Keratinocyte (primary cell): ENCODE results near the gene NR1I2. TPM values are rescaled to one million over a fixed set of nuclear protein-coding genes. Genes with fewer than 3 reads are reported as not detected.

Source experiments
- DNase-seq: peaks from one replicate; pipeline ENCODE4 v3.0.0-alpha.2; 2011; ENCODE audit warnings: low read depth, missing footprints, low spot score
- FAIRE-seq: peaks from 2 replicates; lab custom pipeline; 2011; peaks lifted over from hg19 to GRCh38; lab: Jason Lieb, UNC
- H2AFZ ChIP-seq: 2 replicates; pipeline ENCODE4 v1.6.0; 2012; ENCODE audit warnings: low read length, control low read depth, inconsistent platforms; ENCODE audit not compliant: control insufficient read depth
- H3K27ac ChIP-seq: 2 replicates; pipeline ENCODE4 v1.5.1; 2011; ENCODE audit warnings: low read length; ENCODE audit not compliant: control insufficient read depth, insufficient read depth
- H3K27me3 ChIP-seq: 3 replicates; pipeline ENCODE4 v1.6.0; 2011; ENCODE audit warnings: low read length; ENCODE audit not compliant: control insufficient read depth, insufficient read depth; ENCODE audit errors: extremely low read depth
- H3K36me3 ChIP-seq, 2 experiments: 2 replicates in 1 of 2; 3 replicates in 1 of 2; pipeline ENCODE4 v1.5.1; 2011; ENCODE audit warnings: low read length in 2 of 2, mild to moderate bottlenecking in 1 of 2; ENCODE audit not compliant: control insufficient read depth in 2 of 2, insufficient read depth in 2 of 2; ENCODE audit errors: extremely low read depth in 1 of 2
- H3K4me1 ChIP-seq: 3 replicates; pipeline ENCODE4 v1.5.1; 2011; ENCODE audit warnings: low read length; ENCODE audit not compliant: control insufficient read depth, insufficient read depth; ENCODE audit errors: extremely low read depth
- H3K4me2 ChIP-seq: 3 replicates; pipeline ENCODE4 v1.6.0; 2011; ENCODE audit warnings: low read depth, low read length; ENCODE audit not compliant: control insufficient read depth, insufficient read depth; ENCODE audit errors: extremely low read depth
- H3K4me3 ChIP-seq, 3 experiments: fragments of 200-600 bp in 1 of 3; sonication (generic) in 1 of 3; 2 replicates in 2 of 3; 3 replicates in 1 of 3; pipeline ENCODE4 v1.5.1; 2011 to 2016; ENCODE audit warnings: low read length in 3 of 3, mild to moderate bottlenecking in 3 of 3, control low read depth in 2 of 3, inconsistent platforms in 1 of 3, low read depth in 1 of 3, mixed read lengths in 1 of 3, mixed run types in 1 of 3, moderate library complexity in 1 of 3; ENCODE audit not compliant: control insufficient read depth in 2 of 3, insufficient read depth in 2 of 3; ENCODE audit errors: extremely low read depth in 1 of 3
- H3K79me2 ChIP-seq: 2 replicates; pipeline ENCODE4 v1.6.0; 2012; ENCODE audit warnings: low read length; ENCODE audit not compliant: control insufficient read depth, insufficient read depth
- H3K9ac ChIP-seq: 3 replicates; pipeline ENCODE4 v1.6.0; 2011; ENCODE audit warnings: low read length; ENCODE audit not compliant: control insufficient read depth, insufficient read depth; ENCODE audit errors: extremely low read depth
- H3K9me1 ChIP-seq: 3 replicates; pipeline ENCODE4 v1.6.0; 2011; ENCODE audit warnings: low read length; ENCODE audit not compliant: control insufficient read depth, insufficient read depth; ENCODE audit errors: extremely low read depth
- H3K9me3 ChIP-seq: 2 replicates; pipeline ENCODE4 v1.5.1; 2012; ENCODE audit warnings: low read depth, low read length; ENCODE audit not compliant: control insufficient read depth
- H4K20me1 ChIP-seq: 3 replicates; pipeline ENCODE4 v1.6.0; 2011; ENCODE audit warnings: low read length; ENCODE audit not compliant: control insufficient read depth, insufficient read depth; ENCODE audit errors: extremely low read depth
- EZH2 ChIP-seq: IDR thresholded peaks from one replicate; pipeline ENCODE4 v1.6.1; 2012; ENCODE audit warnings: inconsistent platforms, mild to moderate bottlenecking, low read length, moderate library complexity
- dilution Hi-C: fragments of 300-500 bp; cut with MboI; formaldehyde crosslinking; loops from one replicate; pipeline ENCODE4 v1.7.0; 2020; ENCODE audit warnings: low sequenced_read_pairs; ENCODE audit not compliant: extremely low pct_ligation_motif_present
- polyA plus RNA-seq, 5 experiments: library from polyadenylated mRNA; depleted of rRNA in 3 of 5; stranded (reverse) in 3 of 5; stranded (forward) in 1 of 5; unstranded in 1 of 5; fragments of >200 nt; gene quantifications; 1 replicate in 1 of 5; 2 replicates in 3 of 5; 3 replicates in 1 of 5; pipeline versions ENCODE4 v1.2.1 to v1.2.3, GENCODE V29; 2011 to 2012; ENCODE audit warnings: missing spikeins in 2 of 5, low read depth in 1 of 5, low replicate concordance in 1 of 5
- TF ChIP-seq, protein P1 (sequence below), 3 experiments: IDR thresholded peaks in 1 of 3; conservative IDR thresholded peaks in 1 of 3; optimal IDR thresholded peaks in 1 of 3; 2 replicates in 2 of 3; 3 replicates in 1 of 3; pipeline versions ENCODE3 to v1.5.1; 2011; ENCODE audit warnings: low read length in 3 of 3, mild to moderate bottlenecking in 3 of 3, moderate library complexity in 2 of 3, control low read depth in 1 of 3, inconsistent platforms in 1 of 3; ENCODE audit not compliant: insufficient read depth in 2 of 3; ENCODE audit errors: extremely low read depth in 1 of 3

NR1I2 gene
- polyA plus RNA-seq, 1 donor (not counting 4 experiments of a cell fraction or from before 2014, with no cell fraction given) = not detected

GRCh38 chr3:119769394-119770149 is 12.3 kb upstream of the NR1I2 start:
- no peak overlapping the region for H3K4me2 ChIP-seq
- no peaks in the 10 kb centered on the region for H4K20me1 ChIP-seq
- H2AFZ ChIP-seq = no peak overlapping the region
- no peak overlapping the region for H3K4me3 ChIP-seq
- FAIRE-seq (no peak), DNase-seq (no peak)
- H3K4me1 ChIP-seq = no peaks in the 10 kb centered on the region
- no peak overlapping the region for H3K9ac ChIP-seq
- TF ChIP-seq, protein P1, sequence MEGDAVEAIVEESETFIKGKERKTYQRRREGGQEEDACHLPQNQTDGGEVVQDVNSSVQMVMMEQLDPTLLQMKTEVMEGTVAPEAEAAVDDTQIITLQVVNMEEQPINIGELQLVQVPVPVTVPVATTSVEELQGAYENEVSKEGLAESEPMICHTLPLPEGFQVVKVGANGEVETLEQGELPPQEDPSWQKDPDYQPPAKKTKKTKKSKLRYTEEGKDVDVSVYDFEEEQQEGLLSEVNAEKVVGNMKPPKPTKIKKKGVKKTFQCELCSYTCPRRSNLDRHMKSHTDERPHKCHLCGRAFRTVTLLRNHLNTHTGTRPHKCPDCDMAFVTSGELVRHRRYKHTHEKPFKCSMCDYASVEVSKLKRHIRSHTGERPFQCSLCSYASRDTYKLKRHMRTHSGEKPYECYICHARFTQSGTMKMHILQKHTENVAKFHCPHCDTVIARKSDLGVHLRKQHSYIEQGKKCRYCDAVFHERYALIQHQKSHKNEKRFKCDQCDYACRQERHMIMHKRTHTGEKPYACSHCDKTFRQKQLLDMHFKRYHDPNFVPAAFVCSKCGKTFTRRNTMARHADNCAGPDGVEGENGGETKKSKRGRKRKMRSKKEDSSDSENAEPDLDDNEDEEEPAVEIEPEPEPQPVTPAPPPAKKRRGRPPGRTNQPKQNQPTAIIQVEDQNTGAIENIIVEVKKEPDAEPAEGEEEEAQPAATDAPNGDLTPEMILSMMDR (optimal IDR thresholded peaks at IDR 0.05 in 1 of 3, IDR thresholded peaks at IDR 0.05 in 1 of 3, conservative IDR thresholded peaks at IDR 0.05 in 1 of 3; ENCODE audit: extremely low read depth in 1 of 3, insufficient read depth in 2 of 3, low read length in 3 of 3) = no peak
- no peak for TF ChIP-seq EZH2
- H3K36me3 ChIP-seq = no peaks in the 10 kb centered on the region
- no peaks in the 10 kb centered on the region for H3K79me2 ChIP-seq
- no peaks in the 10 kb centered on the region for H3K9me3 ChIP-seq
- no peak overlapping the region for H3K27ac ChIP-seq
- no peaks in the 10 kb centered on the region for H3K9me1 ChIP-seq
- no peaks in the 10 kb centered on the region for H3K27me3 ChIP-seq
- dilution Hi-C loops = no loop called here

- Histone ChIP-seq H3K36me3 (no peaks in the 10 kb centered on the region), H3K4me1 (no peaks in the 10 kb centered on the region), H3K27me3 (no peaks in the 10 kb centered on the region), H3K27ac (no peak overlapping the region), H2AFZ (no peak overlapping the region), H3K79me2 (no peaks in the 10 kb centered on the region), H4K20me1 (no peaks in the 10 kb centered on the region), H3K9ac (no peak overlapping the region), H3K4me2 (no peak overlapping the region), H3K9me3 (no peaks in the 10 kb centered on the region), H3K9me1 (no peaks in the 10 kb centered on the region), H3K4me3 (no peak overlapping the region)
- no peak for TF ChIP-seq EZH2
- TF ChIP-seq, protein P1 (optimal IDR thresholded peaks at IDR 0.05 in 1 of 3, IDR thresholded peaks at IDR 0.05 in 1 of 3, conservative IDR thresholded peaks at IDR 0.05 in 1 of 3; ENCODE audit: extremely low read depth in 1 of 3, insufficient read depth in 2 of 3, low read length in 3 of 3) = no peak
- FAIRE-seq (no peak), DNase-seq (no peak)
- dilution Hi-C loops = no loop called here
Observed at GRCh38 chr3:119774444-119774843, 7.5 kb upstream of the NR1I2 start.
